ENCODE data around the gene NDST1. TPM values are rescaled to one million over a fixed set of nuclear protein-coding genes. Genes with fewer than 3 reads are reported as not detected.
"Not testable (repeated sequence)": the region's sequence is repeated elsewhere in the genome, so short reads cannot be mapped to it uniquely, and the experiment has no call there.

NDST1 gene
- total RNA-seq, 1 donor from 2014 or later: 110 TPM

DNA sequence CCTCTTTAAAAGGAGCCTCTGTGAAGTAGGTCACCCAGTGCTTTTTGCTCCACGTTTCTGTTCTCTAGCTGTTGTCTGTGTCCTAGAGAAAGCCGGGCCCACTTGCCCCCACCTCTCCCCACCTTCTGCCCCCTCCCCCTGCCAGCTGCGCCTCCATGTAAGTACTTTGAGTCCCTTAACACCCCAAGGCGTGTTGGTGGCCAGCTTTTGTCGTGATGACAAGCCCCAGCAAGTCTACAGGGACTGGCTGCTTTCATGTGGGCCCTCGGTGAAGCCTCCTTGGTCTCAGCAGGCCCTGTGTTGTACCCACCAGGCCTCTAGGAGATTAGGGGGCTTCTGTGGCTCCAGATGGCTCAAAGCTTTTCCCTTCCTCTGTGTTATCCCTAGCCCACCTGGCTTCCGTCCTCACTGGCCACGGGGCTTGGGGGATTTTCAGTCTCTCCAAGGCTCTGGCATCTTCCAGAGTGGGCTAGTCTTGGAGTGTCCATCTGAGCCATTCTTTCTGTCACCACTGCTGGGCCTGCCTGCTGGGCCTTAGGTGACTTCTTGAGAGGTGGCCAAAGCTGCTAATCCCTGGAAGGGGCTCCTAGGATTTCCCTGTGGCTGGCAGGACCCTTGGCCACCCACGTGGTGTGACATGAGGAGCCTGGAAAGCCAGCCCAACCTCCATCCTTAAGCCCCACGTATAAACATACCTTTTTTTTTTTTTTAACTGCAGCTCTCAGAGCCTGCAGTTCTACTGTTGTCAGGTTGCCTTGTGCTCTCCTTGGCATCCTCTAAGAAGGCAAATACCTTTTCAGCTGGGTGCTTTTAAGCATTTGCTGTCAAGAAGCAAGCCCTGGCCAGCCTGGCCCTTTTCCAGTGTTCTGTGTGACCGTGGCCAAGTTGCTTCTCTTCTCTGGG, 1.1 kb upstream of the NDST1 start:
- no peak for DNase-seq (ENCODE audit: low spot score)

DNA sequence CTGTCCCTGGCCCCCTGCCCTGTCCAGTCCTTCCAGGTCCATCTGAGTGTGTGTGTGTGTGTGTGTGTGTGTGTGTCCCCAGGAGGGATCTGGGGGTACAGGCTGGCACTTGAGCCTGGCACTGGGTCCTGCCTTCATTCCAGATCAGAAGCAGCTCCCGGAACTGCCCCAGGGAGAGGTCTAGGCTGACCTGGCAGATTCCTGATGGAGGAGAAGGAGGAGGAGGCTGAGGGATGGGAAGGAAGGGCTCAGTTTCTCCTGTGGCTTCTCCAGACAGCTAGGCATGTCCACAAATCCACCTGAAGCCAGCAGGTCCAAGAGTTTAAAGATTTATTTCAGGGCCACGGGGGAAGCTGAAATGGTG, 328 bp downstream of the NDST1 start:
- DNase-seq (ENCODE audit: low spot score): no peak

GRCh38 chr5:150508828-150509227, 897 bp downstream of the NDST1 start:
- no peak for DNase-seq (ENCODE audit: low spot score)

DNA sequence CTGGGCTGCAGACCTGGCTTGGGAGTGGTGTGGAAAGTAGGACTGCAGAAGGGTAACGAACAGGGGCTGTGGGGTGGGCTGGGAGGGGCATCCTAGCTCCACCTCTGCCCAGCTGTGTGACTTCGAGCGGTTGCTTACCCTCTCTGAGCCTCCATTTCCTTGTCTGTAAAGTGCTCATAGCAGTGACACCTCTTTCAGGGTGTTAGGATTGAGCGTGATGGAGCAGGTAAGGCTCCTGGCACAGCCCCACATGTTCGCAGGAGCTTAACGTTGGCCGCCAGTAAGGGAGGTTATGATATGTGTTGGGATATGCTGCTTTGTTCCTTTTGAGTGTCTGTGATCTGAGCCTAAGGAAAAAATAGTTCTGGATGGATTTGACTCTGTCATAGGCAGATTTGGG, 2.1 kb downstream of the NDST1 start:
- DNase-seq (ENCODE audit: low spot score): no peak

GRCh38 chr5:150510460-150511263, 2.7 kb downstream of the NDST1 start:
- DNase-seq (ENCODE audit: low spot score): no peak

- DNase-seq (ENCODE audit: low spot score): no peak
Observed at GRCh38 chr5:150511578-150512367, 3.8 kb downstream of the NDST1 start.

- DNase-seq (ENCODE audit: low spot score): no peak
Observed at GRCh38 chr5:150512368-150512747, 4.4 kb downstream of the NDST1 start.

GRCh38 chr5:150513375-150514309, 5.7 kb downstream of the NDST1 start:
- DNase-seq (ENCODE audit: low spot score): no peak

GRCh38 chr5:150514708-150515211, 6.8 kb downstream of the NDST1 start:
- DNase-seq (ENCODE audit: low spot score): no peak

DNA sequence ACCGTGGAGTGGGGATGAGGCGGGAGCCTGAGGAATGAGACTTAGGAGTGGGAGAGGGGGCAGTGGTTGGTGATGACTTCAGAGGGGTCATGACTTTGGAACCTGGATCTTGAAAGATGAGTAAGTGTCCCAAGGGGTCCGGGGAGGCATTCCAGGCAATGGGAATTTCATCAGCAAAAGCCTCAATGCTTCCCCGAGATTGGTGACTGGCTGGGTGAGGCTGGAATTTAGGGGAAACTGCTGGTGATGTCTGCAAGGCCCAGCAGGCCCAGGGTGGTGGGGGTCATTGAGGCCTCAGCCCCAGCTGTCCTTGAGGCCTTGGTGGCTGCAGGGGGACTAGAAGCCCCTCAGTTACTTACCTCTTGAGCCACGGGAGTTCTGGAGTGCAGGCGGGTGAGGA, 7.5 kb downstream of the NDST1 start:
- DNase-seq (ENCODE audit: low spot score): no peak

DNA sequence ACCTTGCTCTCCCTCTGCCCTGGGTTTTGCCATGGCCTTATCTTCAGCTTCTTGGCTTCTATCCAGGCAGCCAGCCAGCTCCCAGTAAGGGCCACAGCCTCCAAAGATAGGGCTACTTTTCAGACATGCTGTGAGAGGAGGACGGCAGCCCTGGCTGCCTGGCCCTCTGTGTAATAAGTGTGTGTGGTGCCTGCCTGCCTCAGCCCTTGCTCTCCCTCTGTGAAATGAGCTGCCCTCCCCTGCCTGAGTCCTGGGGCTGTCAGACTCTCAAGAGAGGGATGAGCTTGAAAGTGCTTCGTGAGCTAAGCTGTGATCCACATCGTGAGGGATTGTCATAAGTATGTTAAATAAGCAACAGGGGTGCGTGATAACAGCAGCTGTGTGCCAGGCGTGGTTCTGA, 8.1 kb downstream of the NDST1 start:
- DNase-seq (ENCODE audit: low spot score): no peak

- no peak for DNase-seq (ENCODE audit: low spot score)
Observed at GRCh38 chr5:150517272-150518152, 9.6 kb downstream of the NDST1 start.

DNA sequence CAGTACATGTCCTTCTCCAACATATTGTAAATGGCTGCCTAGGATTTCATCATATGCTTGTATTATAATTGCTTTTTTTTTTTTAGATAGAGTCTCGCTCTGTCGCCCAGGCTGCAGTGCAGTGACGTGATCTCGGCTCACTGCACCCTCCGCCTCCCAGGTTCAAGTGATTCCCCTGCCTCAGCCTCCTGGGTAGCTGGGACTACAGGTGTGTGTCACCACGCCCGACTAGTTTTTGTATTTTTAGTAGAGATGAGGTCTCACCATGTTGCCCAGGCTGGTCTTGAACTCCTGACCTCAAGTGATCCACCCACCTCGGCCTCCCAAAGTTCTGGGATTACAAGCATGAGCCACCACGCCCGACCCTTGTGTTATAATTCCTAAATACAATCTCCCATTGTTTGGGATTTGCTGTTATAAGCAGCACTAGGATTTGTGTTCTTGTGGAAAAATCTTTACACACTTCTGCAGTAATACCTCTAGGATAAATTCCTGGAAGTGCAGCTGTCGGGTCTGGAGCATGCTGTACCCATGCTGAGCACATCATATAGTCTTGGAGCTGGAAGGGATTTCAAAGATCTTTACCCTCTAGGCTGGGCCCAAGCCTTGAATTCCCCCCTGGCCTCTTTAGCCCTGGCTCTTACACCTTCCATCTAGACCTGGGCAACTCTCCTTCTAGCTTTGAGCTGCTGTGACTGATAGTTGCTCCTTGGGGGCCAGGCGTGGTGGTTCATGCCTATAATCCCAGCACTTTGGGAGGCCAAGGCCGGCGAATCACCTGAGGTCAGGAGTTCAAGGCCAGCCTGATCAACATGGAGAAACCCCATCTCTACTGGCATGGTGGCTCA, 11.0 kb downstream of the NDST1 start:
- DNase-seq (ENCODE audit: low spot score): not testable (repeated sequence)

DNA sequence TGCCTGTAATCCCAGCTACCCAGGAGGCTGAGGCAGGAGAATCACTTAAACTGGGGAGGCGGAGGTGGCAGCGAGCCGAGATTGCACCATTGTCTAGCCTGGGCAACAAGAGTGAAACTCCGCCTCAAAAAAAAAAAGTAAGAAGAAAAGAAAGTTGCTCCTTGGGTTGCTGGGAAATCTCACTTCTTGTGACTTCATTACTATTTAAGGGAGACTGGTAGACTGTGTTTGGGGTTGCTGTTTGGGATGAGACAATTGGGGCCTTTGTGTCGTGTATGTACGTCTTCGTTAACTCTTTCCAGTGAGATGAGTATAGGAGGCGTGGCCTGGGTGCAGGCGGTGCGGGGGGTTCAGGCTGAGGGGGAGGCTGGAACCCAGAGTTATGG, 11.6 kb downstream of the NDST1 start:
- no peak for DNase-seq (ENCODE audit: low spot score)

- DNase-seq (ENCODE audit: low spot score): no peak
Observed at GRCh38 chr5:150519978-150520377, 12.0 kb downstream of the NDST1 start.

DNA sequence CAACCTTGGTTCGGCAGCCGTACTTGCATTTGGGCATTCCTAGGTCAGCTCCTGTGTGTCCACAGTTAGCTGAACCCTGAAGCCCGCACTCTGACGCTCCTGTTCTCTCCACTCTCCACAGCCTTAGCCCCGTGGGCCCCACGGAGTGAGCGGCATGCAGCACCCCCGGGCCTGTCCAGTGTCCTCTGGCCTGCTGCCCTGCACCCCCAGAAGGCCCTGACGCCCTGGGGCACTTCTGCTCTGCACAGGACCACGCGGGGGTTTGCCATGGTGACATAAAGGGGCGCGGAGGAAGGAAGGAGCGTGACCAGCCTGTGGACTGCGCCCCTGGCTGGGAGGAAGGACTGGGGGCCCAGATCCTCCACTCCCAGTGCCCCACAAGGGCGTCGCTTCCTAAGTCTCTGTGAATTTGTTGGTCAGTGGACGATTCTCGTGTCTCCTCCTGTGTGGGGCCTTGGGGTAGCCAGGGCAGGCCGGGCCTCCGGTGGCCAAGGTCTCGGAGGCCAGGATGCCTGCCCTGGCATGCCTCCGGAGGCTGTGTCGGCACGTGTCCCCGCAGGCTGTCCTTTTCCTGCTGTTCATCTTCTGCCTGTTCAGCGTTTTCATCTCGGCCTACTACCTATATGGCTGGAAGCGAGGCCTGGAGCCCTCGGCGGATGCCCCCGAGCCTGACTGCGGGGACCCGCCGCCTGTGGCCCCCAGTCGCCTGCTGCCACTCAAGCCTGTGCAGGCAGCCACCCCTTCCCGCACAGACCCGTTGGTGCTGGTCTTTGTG, 13.0 kb downstream of the NDST1 start:
- no peak for DNase-seq (ENCODE audit: low spot score)

DNA sequence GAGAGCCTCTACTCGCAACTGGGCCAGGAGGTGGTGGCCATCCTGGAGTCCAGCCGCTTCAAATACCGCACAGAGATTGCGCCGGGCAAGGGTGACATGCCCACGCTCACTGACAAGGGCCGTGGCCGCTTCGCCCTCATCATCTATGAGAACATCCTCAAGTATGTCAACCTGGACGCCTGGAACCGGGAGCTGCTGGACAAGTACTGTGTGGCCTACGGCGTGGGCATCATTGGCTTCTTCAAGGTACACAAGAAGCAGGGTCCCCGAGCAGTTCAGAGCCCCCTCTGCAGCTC, 13.5 kb downstream of the NDST1 start:
- no peak for DNase-seq (ENCODE audit: low spot score)

Measured in mesenteric fat pad (tissue), 1 donor.